Memory B cell (primary cell): ENCODE data around the gene USP28.
"Not testable (repeated sequence)": the region's sequence is repeated elsewhere in the genome, so short reads cannot be mapped to it uniquely, and the experiment has no call there.

Source experiments
- ATAC-seq: fragments of 150-1000 bp; cut with Tn5 transposase; 2 replicates; pipeline ENCODE4 v1.10.0; 2021; ENCODE audit warnings: low read depth, mild to moderate bottlenecking, moderate library complexity
- DNase-seq, 2 donors: peaks; one replicate each; pipeline ENCODE4 v3.0.0; 2022; ENCODE audit warnings: low spot score in 2 of 2
- H3K27ac Mint-ChIP-seq: one replicate; pipeline ENCODE4 v1.8.0; 2022; ENCODE audit warnings: mild to moderate bottlenecking, moderate library complexity, mixed read lengths
- H3K27me3 Mint-ChIP-seq: one replicate; pipeline ENCODE4 v1.8.0; 2022; ENCODE audit warnings: mixed read lengths
- H3K36me3 Mint-ChIP-seq: one replicate; pipeline ENCODE4 v1.8.0; 2022; ENCODE audit warnings: mild to moderate bottlenecking, mixed read lengths
- H3K4me1 Mint-ChIP-seq: one replicate; pipeline ENCODE4 v1.8.0; 2022; ENCODE audit warnings: mixed read lengths
- H3K4me3 Mint-ChIP-seq: one replicate; pipeline ENCODE4 v1.8.0; 2022; ENCODE audit warnings: mild to moderate bottlenecking, moderate library complexity, mixed read lengths
- H3K9me3 Mint-ChIP-seq: one replicate; pipeline ENCODE4 v1.8.0; 2022; ENCODE audit warnings: mixed read lengths

Gene USP28

DNA sequence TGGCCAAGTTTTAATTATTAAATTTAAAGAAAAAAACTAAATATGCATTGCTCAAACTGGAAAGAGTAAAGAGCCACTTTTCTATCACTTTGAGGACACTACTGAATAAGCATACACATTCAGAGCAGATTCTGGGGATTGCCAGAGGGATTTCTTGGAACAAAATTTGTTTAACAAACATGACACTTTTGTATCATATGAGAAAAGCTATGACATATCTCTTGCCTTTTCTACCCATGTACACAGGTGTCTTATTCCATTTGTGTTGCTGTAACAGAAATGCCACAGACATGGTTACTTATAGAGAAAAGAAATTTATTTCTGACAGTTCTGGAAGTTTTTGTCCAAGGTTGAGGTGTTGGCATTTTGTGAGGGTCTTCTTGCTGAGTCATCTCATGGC, 13.5 kb upstream of the USP28 start:
- no peak overlapping the region for H3K27ac Mint-ChIP-seq
- no peaks in the 10 kb centered on the region for H3K9me3 Mint-ChIP-seq
- no peaks in the 10 kb centered on the region for H3K27me3 Mint-ChIP-seq
- no peaks in the 10 kb centered on the region for H3K4me1 Mint-ChIP-seq
- no peak overlapping the region for H3K4me3 Mint-ChIP-seq
- ATAC-seq (no peak), DNase-seq (no peak)
- no peaks in the 10 kb centered on the region for H3K36me3 Mint-ChIP-seq

DNA sequence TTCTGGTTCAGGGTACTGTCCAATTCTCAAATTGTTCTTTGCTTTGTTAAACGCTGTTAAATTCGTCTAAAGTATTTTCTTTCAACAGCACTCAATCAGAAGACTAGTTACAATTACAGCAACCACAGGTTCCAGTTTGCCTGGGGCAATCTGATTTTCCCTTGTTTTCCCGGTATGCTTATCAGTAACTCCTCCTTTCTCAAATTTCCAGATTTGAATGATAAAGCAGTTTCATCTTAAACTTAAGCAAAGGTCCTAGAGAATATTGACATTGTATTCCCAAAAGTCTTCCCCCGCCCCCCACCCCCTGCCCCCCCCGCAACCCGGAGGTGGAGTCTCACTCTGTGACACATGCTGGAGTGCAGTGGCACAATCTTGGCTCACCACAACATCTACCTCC, 10.5 kb upstream of the USP28 start:
- H3K9me3 Mint-ChIP-seq: no peaks in the 10 kb centered on the region
- no peak for DNase-seq
- no peak overlapping the region for H3K4me3 Mint-ChIP-seq
- H3K4me1 Mint-ChIP-seq: no peaks in the 10 kb centered on the region
- H3K27ac Mint-ChIP-seq: no peak overlapping the region
- no peak for ATAC-seq
- no peaks in the 10 kb centered on the region for H3K36me3 Mint-ChIP-seq
- H3K27me3 Mint-ChIP-seq: no peaks in the 10 kb centered on the region

DNA sequence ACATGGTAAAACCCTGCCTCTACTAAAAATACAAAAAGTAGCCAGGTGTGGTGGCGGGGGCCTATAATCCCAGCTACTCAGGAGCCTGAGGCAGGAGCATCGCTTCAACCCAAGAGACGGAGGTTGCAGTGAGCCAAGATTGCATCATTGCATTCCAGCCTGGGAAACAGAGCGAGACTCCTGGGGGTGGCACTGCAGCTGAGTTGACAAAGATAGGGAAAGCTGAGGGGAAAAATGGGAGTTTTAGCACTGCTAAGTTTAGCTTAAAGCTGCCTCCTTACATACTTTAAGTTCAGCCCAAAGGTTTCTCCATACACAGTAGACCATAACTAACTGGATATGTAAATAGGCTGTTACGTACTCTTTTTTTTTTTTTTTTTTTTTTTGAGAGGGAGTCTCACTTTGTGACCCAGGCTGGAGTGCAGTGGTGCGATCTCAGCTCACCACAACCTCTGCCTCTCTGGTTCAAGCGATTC, 9.0 kb upstream of the USP28 start:
- Mint-ChIP-seq H3K36me3 (peaks cover 2% of the 10 kb centered on the region), H3K4me3 (no peak overlapping the region), H3K27me3 (no peaks in the 10 kb centered on the region), H3K4me1 (no peaks in the 10 kb centered on the region), H3K27ac (no peak overlapping the region), H3K9me3 (no peaks in the 10 kb centered on the region)
- no peak for ATAC-seq
- no peak for DNase-seq

DNA sequence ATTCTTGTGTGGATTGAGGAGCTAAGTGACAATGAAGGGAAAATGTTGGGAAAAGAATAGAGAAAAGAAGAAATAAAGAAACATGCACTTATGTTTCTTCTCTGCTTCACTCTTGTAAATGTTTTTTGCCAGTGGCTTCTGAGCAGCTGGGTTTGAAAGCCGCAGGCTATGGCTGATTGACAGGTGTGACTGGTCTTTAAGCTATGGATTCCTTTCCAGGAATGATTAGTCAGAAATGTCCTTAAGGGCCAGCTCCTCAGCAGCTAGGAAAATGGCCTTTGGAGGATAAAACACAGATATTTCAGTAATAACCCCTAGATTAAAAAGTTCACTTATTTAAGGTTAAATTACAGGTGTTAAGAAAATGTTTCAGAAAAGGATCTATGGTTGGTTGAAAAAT, 6.5 kb upstream of the USP28 start:
- no peaks in the 10 kb centered on the region for H3K27me3 Mint-ChIP-seq
- DNase-seq (no peak), ATAC-seq (no peak)
- H3K4me3 Mint-ChIP-seq: no peak overlapping the region
- H3K36me3 Mint-ChIP-seq: peaks cover 2% of the 10 kb centered on the region
- peaks cover 1% of the 10 kb centered on the region for H3K9me3 Mint-ChIP-seq
- H3K4me1 Mint-ChIP-seq: peaks cover 6% of the 10 kb centered on the region
- H3K27ac Mint-ChIP-seq: no peak overlapping the region

DNA sequence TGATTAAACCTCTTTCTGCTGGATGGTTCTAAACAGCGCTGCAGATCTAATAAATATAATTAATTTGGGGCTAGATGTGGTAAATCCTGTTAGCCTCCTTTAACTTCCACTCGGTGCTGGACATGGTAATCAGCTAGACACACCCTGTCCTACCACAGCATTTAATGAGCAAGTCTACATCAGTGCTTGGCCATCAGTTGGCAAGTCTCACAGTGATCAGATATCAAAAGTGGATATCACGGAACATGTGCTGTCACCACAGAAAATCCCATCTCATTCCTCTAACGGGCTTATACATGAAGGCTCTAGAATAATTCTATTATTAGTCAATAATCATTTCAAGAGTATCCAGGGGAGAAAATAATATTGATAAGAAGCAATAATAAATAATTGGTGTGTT, 5.6 kb upstream of the USP28 start:
- ATAC-seq: no peak
- Mint-ChIP-seq H3K9me3 (peaks cover 1% of the 10 kb centered on the region), H3K4me3 (no peak overlapping the region), H3K27me3 (no peaks in the 10 kb centered on the region), H3K27ac (no peak overlapping the region), H3K36me3 (peaks cover 2% of the 10 kb centered on the region), H3K4me1 (peaks cover 8% of the 10 kb centered on the region)
- DNase-seq: no peak

DNA sequence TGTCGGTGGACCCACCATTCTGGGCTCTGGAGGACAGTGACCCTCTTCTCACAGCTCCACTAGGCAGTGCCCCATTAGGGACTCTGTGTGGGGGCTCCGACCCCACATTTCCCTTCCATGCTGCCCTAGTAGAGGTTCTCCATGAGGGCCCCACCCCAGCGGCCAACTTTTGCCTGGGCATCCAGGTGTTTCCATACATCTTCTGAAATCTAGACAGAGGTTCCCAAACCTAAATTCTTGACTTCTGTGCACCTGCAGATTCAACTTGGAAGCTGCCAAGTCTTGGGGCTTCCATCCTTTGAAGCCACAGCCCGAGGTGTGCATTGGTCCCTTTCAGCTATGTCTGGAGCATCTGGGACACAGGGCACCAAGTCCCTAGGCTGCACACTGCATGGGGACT, 4.1 kb upstream of the USP28 start:
- H3K27ac Mint-ChIP-seq, DNase-seq, ATAC-seq, H3K27me3 Mint-ChIP-seq, H3K36me3 Mint-ChIP-seq, H3K9me3 Mint-ChIP-seq, H3K4me3 Mint-ChIP-seq: not testable (repeated sequence)
- H3K4me1 Mint-ChIP-seq: peaks cover 11% of the 10 kb centered on the region

DNA sequence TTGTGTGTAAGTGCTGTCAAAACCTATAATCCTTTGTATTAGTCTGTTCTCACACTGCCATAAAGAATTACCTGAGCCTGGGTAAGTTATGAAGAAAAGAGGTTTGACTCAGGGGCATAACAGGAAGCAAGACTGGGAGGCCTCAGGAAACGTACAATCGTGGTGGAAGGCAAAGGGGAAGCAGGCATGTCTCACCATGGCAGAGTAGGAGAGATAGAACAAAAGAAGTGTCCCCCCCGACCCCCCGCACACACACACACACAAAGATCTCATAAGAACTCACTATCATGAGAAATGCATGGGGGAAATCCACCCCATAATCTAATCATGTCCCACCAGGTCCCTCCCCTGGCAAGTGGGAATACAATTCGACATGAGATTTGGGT, 2.3 kb upstream of the USP28 start:
- DNase-seq: no peak
- Mint-ChIP-seq H3K27ac (peak overlapping the region; percentile 35), H3K4me3 (no peak overlapping the region), H3K4me1 (peaks cover 20% of the 10 kb centered on the region), H3K36me3 (peaks cover 6% of the 10 kb centered on the region), H3K9me3 (peaks cover 1% of the 10 kb centered on the region), H3K27me3 (no peaks in the 10 kb centered on the region)
- ATAC-seq: no peak

DNA sequence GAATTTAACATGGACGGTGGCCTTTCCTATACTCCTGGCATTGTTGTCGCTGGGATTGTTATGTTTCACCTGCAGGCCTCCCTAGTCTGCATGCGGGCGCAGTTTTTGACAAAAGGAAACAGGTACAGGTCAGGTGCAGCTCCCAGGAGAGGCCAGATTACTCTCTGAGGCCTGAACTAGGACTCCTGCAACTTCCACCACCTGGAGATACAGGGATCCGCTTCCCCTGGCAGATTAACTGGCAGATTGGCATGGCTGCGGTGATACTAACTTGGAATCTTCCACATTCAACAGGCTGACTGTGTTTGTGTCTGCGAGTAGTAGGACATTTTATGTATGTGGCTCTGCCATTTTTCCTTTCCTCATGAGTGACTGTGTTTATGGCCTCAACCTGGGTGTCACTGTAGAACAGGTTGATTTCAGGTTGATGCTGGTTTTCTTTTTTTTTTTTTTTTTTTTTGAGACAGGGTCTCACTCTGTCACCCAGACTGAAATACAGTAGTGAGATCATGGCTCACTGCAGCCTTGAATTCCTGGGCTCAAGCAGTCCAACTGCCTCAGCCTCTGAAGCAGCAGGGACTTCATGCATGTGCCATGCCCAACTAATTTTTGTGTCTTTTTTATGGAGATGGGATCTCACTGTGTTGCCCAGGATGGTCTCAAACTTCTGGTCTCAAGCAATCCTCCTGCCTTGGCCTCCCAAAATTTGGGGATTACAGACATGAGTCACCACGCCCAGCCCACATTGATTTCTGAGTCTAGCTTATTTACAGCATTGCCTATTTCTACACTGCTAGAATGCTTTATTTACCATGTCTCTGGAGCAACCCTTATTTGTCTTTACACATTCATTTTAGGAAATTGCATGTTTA, 1.7 kb upstream of the USP28 start:
- H3K27me3 Mint-ChIP-seq: no peaks in the 10 kb centered on the region
- peaks cover 6% of the 10 kb centered on the region for H3K36me3 Mint-ChIP-seq
- H3K9me3 Mint-ChIP-seq: peaks cover 1% of the 10 kb centered on the region
- ATAC-seq (no peak), DNase-seq (no peak)
- H3K4me3 Mint-ChIP-seq: peak overlapping the region; percentile 98
- H3K27ac Mint-ChIP-seq: peak overlapping the region; percentile 94
- peaks cover 21% of the 10 kb centered on the region for H3K4me1 Mint-ChIP-seq

DNA sequence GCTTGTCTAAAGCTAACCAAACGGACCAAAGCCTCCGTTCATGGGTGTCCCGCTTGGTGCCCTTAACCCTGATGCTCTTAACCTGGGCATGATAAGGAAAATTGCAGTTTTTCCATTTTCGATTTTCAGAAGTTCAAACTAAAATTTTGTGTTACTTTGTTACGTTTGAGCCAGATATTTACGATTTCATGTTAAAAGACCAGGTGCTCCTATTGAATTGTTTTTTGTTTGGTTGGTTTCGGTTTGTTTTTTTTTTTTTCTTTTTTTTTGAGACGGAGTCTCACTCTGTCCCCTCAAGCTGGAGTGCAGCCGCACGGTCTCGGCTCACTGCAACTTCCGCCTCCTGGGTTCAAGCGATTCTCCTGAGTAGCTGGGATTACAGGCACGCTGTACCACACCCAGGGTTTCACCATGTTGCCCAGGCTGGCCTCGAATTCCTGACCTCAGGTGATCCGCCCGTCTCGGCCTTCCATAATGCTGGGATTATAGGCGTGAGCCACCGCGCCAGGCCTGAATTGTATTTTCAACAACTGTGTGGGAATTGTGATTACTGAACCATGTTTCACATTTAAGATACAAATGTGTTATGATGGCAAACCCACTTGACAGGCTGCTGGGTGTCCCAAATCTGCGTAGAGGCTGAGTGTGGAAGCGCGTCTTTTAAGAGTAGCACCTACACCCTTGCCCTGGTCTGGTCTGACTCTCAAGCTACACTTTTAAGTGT, 864 bp upstream of the USP28 start:
- Mint-ChIP-seq H3K36me3 (peaks cover 6% of the 10 kb centered on the region), H3K9me3 (peaks cover 1% of the 10 kb centered on the region), H3K4me3 (peak overlapping the region; percentile 98), H3K27ac (peak overlapping the region; percentile 94), H3K27me3 (no peaks in the 10 kb centered on the region), H3K4me1 (peaks cover 26% of the 10 kb centered on the region)
- DNase-seq: no peak
- ATAC-seq: peak; percentile 5

DNA sequence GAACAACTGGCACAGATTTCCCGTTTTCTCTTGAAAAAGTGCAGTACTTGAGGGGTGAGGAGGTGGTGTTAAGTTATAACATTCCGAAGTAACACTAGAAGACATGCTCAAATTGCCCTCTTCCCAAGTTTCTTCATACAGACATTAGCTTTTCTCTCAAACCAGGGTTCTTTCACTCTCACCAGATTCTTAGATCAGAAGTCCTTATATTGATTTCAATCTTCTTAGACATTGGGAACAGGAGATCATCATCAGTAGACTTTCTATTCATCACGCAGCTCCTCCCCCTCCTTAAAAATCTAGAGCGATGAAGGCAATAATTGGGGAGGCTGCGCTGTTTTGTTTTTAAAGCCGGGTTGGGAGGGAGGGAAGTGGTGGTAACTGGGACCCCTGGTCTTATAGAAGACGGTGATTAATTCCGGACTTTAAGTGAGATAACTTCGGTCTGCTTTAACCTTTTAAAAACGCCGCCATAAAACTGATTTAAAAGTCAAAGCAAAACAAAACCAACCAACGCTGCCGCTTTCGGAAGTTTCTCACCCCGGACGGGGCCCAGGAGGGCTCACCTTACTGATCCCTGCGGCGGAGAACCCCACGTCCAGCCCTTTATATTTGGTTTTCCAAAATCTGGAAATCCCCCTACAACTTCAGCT, 665 bp downstream of the USP28 start:
- DNase-seq (no peak), ATAC-seq (peak; percentile 38)
- H3K4me1 Mint-ChIP-seq: peaks cover 37% of the 10 kb centered on the region
- H3K4me3 Mint-ChIP-seq: peak overlapping the region; percentile 93
- no peaks in the 10 kb centered on the region for H3K27me3 Mint-ChIP-seq
- peak overlapping the region; percentile 90 for H3K27ac Mint-ChIP-seq
- peaks cover 1% of the 10 kb centered on the region for H3K9me3 Mint-ChIP-seq
- H3K36me3 Mint-ChIP-seq: peaks cover 11% of the 10 kb centered on the region

DNA sequence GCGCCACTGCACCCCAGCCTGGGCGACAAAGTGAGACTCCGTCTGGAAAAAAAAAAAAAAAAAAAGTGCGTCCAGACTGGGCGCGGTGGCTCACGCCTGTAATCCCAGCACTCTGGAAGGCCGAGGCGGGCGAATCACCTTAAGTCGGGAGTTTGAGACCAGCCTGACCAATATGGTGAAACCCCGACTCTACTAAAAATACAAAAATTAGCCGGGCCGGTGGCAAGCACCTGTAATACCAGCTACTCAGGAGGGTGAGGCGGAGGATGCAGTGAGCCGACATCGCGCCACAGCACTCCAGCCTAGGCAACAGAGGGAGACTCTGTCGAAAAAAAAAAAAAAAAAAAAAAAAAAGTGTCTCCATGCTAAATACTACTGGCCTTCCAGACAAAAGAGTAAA, 1.3 kb downstream of the USP28 start:
- Mint-ChIP-seq H3K4me3 (peak overlapping the region; percentile 93), H3K36me3 (peaks cover 12% of the 10 kb centered on the region), H3K9me3 (peaks cover 1% of the 10 kb centered on the region), H3K4me1 (peaks cover 37% of the 10 kb centered on the region), H3K27ac (peak overlapping the region; percentile 90), H3K27me3 (no peaks in the 10 kb centered on the region)
- ATAC-seq (no peak), DNase-seq (no peak)

DNA sequence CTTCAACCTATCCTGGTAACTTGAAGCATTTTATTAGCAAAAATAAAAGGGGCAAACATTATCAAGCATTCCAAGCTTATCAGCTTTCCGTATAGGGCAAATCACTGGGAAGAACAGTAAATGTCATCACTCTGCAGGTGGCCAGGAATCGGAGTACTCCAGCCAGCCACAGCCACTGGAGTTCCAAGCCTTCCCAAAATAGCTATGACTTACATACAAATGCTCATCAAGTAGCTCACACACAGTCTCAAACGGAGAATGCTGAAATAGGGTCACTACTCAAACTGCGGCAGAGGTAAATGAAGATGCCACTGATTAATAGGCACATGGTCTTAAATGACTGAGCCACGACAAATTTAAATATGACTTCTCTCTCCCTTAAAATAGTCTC, 2.1 kb downstream of the USP28 start:
- no peak overlapping the region for H3K27ac Mint-ChIP-seq
- peak overlapping the region; percentile 54 for H3K4me3 Mint-ChIP-seq
- peaks cover 39% of the 10 kb centered on the region for H3K4me1 Mint-ChIP-seq

DNA sequence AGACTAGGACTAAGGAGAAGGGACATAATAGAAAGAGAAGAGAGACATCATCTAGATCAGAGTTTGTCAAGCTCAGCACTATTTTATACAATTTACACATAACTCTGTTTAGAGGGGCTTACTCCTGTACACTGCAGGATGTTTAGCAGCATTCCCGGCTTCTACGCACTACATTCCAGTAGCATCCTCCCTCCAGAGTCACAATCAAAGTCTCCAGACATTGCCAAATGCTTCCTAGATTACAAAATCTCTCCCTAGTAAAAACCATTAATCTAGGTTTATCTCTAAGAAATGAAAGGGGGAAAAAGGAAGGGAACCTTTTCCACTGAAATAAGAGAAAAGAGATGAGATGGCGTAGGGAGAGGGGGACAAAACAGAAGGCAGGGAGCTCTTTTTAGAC, 4.0 kb downstream of the USP28 start:
- peaks cover 18% of the 10 kb centered on the region for H3K36me3 Mint-ChIP-seq
- DNase-seq: no peak
- no peak overlapping the region for H3K27ac Mint-ChIP-seq
- no peaks in the 10 kb centered on the region for H3K9me3 Mint-ChIP-seq
- H3K4me1 Mint-ChIP-seq: peaks cover 33% of the 10 kb centered on the region
- H3K4me3 Mint-ChIP-seq: peak overlapping the region; percentile 37
- ATAC-seq: no peak
- H3K27me3 Mint-ChIP-seq: no peaks in the 10 kb centered on the region

More for the DNA sequence above, 2.1 kb downstream of the USP28 start:
- no peaks in the 10 kb centered on the region for H3K27me3 Mint-ChIP-seq
- ATAC-seq: no peak
- peaks cover 12% of the 10 kb centered on the region for H3K36me3 Mint-ChIP-seq
- DNase-seq: no peak
- peaks cover 1% of the 10 kb centered on the region for H3K9me3 Mint-ChIP-seq

DNA sequence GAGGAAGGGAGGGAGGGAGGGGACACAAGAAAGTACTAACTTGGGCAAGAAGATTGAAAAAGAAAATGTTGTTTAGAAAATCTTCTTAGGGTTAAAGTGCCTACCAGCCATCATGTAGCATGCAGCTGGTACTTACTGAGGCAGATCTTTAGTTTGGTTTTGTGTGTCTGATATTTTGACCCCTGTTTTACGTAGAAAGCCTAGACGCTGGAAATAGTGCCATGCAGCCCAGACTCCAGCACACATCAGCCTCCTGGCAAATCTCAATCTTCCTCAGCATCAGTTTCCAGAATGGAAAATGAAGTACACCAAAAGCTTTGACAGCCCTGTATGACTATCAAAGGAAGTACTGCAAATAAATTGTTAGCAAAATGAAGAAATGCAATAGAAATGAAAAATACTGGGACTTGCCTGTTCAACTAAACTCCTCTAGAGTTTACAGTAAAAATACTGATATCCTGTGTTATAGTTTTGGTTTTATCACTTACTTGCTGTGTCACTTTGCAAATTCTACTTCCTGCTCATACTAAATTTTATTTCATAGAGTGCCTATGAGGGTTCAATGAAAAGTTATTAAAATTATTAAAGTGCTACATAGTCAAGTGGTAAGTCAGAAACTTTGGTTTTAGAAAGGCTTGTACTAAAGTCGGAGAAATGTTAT, 7.4 kb downstream of the USP28 start:
- H3K27ac Mint-ChIP-seq: peak overlapping the region; percentile 28
- no peaks in the 10 kb centered on the region for H3K9me3 Mint-ChIP-seq
- ATAC-seq (no peak), DNase-seq (no peak)
- no peaks in the 10 kb centered on the region for H3K27me3 Mint-ChIP-seq
- H3K36me3 Mint-ChIP-seq: peaks cover 30% of the 10 kb centered on the region
- H3K4me3 Mint-ChIP-seq: no peak overlapping the region
- H3K4me1 Mint-ChIP-seq: peaks cover 32% of the 10 kb centered on the region
